Kidney (tissue), 14 donors: Measurements from ENCODE around the gene MTERF4. TPM values are rescaled to one million over a fixed set of nuclear protein-coding genes. Genes with fewer than 3 reads are reported as not detected.

ENCODE experiments used
- DNase-seq, 5 donors: peaks; one replicate each; pipeline ENCODE4 v3.0.0-alpha.2; 2013 to 2020
- FAIRE-seq: peaks from 2 replicates; lab custom pipeline; 2012; peaks lifted over from hg19 to GRCh38; lab: Jason Lieb, UNC
- H3K27ac ChIP-seq, 2 donors: one replicate each; pipeline ENCODE4 v1.7.0; 2013; ENCODE audit warnings: low read depth in 2 of 2, low read length in 2 of 2, inconsistent platforms in 1 of 2
- H3K27me3 ChIP-seq: one replicate; pipeline ENCODE4 v1.7.1; 2013; ENCODE audit warnings: low read length, inconsistent platforms; ENCODE audit not compliant: control insufficient read depth, insufficient read depth
- H3K36me3 ChIP-seq, 3 donors: one replicate each; pipeline versions ENCODE4 v1.7.0 to v1.7.1; 2013; ENCODE audit warnings: low read length in 3 of 3, control low read depth in 1 of 3, inconsistent platforms in 1 of 3; ENCODE audit not compliant: insufficient read depth in 3 of 3, control insufficient read depth in 2 of 3
- H3K4me1 ChIP-seq, 3 donors: one replicate each; pipeline versions ENCODE4 v1.7.0 to v1.7.1; 2013; ENCODE audit warnings: low read length in 3 of 3, inconsistent platforms in 1 of 3, low read depth in 1 of 3; ENCODE audit not compliant: control insufficient read depth in 2 of 3, insufficient read depth in 2 of 3
- H3K4me3 ChIP-seq, 3 donors: one replicate each; pipeline versions ENCODE4 v1.7.0 to v1.8.1; 2013; ENCODE audit warnings: low read length in 3 of 3, control low read depth in 1 of 3, inconsistent platforms in 1 of 3
- H3K9ac ChIP-seq, 3 donors: one replicate each; pipeline versions ENCODE4 v1.7.0 to v1.7.1; 2013; ENCODE audit warnings: low read length in 3 of 3, control low read depth in 1 of 3, inconsistent platforms in 1 of 3
- H3K9me3 ChIP-seq, 3 donors: one replicate each; pipeline versions ENCODE4 v1.7.0 to v1.7.1; 2013; ENCODE audit warnings: low read length in 3 of 3, control low read depth in 1 of 3, inconsistent platforms in 1 of 3; ENCODE audit not compliant: control insufficient read depth in 2 of 3, insufficient read depth in 1 of 3
- intact Hi-C: fragments of 100-400 bp; cut with DNase I; formaldehyde crosslinking; loops from one replicate; pipeline ENCODE4 v1.11.1; 2022
- polyA plus RNA-seq: library from polyadenylated mRNA; stranded (reverse); fragments of 350-450 nt; fragmentation: Illumina TruSeq; extraction: RNeasy Lipid Tissue Mini Kit (QIAGEN cat#74804); gene quantifications from one replicate; pipeline ENCODE4 v1.2.3, GENCODE V29; 2014; ENCODE audit warnings: low read depth, low replicate concordance; ENCODE audit not compliant: insufficient read depth
- total RNA-seq: library from RNA; stranded (reverse); fragmentation: NEBNext Ultra II Directional; extraction: Animal tissue kit (Norgen Biotek cat#: 25700); gene quantifications from one replicate; pipeline ENCODE4 v1.2.1, GENCODE V29; 2021
- TF ChIP-seq, protein P1 (sequence below): IDR thresholded peaks from 3 replicates; pipeline ENCODE4 v1.5.1; 2012; ENCODE audit warnings: mild to moderate bottlenecking, moderate library complexity, borderline replicate concordance; ENCODE audit not compliant: insufficient read depth; ENCODE audit errors: extremely low read depth
- donor health status: control.
- donor health status: control.
- donor health status: control.
- donor health status: control.
- donor health status: control.
- donor health status: DM: yes; HTN: yes; CAD: no.
- donor health status: Normal renal cell carcinoma (clear cell type).

MTERF4 gene
- total and polyA plus RNA-seq, 2 donors from 2014 or later, result 24.3 to 41.5 TPM

DNA sequence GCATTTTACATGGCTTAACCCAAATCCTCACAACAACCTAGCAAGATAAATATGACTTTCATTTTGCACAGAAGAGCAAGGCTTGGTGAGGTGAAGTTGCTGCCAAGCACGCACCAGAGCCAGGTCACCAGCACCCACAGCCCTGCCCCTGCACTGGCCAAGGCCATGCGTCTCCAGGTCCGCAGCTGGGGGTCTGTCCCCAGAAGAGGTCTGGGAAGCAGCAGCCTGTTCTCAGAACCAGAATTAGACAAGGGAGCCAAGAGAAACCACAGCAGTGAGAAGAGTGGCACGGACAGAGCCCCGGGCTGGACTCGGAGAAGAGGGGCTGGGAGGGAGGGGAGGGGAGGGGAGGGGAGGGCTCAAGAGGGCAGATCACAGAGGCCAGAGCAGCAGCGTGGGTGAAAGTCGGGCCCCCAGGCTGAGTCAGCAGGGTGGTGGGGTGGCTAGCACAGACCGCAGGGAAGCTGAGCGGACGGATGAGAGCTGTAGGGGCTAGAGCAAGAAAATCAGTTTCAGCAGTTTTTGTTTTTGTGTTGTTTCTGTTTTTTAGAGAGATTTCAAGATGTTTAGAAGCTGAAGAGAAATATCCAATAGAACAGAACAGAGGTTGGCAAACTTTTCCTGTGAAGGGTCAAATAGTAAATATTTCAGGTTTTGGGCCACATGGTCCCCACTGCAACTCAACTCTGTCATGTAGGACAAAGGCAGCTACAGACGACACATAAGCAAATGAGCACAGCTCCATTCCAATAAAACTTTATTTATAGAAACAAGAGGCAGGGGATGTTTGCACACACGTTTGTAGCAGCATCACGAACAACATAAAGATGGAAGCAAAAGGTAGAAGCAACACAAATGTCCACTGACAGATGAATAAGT, 7.4 kb upstream of the MTERF4 start:
- no peak for DNase-seq
- H3K27ac ChIP-seq, result no peak overlapping the region
- intact Hi-C loops, result no loop called here

DNA sequence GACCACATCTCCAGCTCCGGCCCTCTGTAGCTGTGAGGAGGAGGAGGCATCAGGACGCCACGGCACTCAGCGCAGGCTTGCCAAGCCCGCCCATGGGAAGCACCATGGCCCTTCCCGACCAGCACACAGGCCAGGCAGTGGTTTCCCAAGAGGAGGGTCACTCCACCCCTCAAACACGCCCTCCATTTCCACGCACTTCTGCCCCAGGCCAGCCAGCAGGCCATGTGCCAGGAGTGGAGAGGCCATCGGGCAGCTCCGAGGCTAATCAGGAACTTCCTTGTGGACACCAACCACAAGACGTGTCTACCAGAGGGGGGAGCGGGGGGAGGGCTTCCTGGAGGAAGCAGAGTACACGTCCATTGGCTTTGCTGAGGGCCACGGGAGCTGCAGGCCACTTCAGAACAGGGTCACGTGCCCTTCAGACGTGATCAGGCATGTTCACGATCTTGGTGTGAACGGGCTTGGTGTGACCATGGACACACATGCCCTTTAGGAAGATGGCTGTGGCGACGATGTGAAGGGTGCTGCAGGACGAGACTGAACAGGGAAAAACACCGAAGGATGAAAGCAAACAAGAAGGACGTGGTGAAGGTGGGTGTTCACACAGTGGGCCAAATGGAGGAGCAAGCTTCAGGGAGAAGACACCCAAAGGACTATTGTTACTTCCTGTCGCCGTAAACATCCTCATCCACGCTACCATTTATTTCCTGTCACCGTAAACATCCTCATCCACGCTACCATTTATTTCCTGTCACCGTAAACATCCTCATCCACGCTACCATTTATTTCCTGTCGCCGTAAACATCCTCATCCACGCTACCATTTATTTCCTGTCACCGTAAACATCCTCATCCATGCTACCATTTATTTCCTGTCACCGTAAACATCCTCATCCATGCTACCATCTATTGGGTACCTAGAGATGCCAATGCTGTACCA, 6.5 kb upstream of the MTERF4 start:
- Histone ChIP-seq H3K4me3 (no peak overlapping the region), H3K27me3 (no peaks in the 10 kb centered on the region), H3K4me1 (no peaks in the 10 kb centered on the region), H3K9ac (no peak overlapping the region), H3K27ac (no peak overlapping the region), H3K9me3 (no peaks in the 10 kb centered on the region), H3K36me3 (peaks cover 0 to 3% (median 0%) of the 10 kb centered on the region in 3 donors)
- FAIRE-seq, result no peak
- no peak for DNase-seq
- intact Hi-C loops, result no loop called here
- TF ChIP-seq, protein P1, sequence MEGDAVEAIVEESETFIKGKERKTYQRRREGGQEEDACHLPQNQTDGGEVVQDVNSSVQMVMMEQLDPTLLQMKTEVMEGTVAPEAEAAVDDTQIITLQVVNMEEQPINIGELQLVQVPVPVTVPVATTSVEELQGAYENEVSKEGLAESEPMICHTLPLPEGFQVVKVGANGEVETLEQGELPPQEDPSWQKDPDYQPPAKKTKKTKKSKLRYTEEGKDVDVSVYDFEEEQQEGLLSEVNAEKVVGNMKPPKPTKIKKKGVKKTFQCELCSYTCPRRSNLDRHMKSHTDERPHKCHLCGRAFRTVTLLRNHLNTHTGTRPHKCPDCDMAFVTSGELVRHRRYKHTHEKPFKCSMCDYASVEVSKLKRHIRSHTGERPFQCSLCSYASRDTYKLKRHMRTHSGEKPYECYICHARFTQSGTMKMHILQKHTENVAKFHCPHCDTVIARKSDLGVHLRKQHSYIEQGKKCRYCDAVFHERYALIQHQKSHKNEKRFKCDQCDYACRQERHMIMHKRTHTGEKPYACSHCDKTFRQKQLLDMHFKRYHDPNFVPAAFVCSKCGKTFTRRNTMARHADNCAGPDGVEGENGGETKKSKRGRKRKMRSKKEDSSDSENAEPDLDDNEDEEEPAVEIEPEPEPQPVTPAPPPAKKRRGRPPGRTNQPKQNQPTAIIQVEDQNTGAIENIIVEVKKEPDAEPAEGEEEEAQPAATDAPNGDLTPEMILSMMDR, result no peak

More for the DNA sequence above, 7.4 kb upstream of the MTERF4 start:
- peaks cover 0 to 3% (median 0%) of the 10 kb centered on the region in 3 donors for H3K36me3 ChIP-seq
- no peaks in the 10 kb centered on the region for H3K27me3 ChIP-seq
- TF ChIP-seq, protein P1, result no peak
- no peak overlapping the region for H3K4me3 ChIP-seq
- H3K9me3 ChIP-seq, result no peaks in the 10 kb centered on the region
- H3K9ac ChIP-seq, result no peak overlapping the region
- no peak for FAIRE-seq
- no peaks in the 10 kb centered on the region for H3K4me1 ChIP-seq

DNA sequence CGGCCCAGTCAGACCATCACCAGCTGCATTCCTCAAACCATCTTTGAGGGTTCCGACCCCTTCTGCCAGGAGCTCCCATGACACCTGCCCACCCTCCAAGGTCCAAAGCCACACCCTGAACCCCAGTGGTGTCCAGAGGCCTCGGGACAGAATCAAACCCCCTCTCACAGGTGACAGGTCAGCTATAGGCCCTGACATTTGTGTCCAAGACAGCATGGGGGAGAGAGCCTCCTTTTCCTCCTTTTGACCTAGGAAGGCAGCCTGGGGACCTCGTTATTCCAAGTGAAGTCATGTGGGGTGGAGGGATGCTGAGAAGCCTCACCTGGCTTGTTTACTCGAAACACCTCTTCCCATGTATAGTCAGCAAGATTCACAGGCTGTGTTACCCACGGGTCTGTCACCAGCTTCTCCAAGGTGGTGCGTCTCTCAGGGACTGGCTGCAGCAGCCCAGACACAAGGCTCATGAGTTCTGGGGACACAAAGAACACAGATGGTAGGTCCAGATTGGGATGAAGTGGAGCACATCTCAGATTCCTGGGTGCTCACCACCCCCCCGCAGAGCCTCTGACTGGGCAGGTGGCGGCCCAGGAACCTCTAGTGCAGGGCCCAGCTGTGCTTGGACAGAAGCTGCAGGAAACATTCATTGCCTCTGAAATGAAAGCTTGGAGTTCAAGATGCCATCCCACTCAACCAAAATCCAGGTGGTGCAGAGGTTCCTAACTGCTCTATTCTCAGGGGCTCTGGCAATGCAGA, 5.1 kb upstream of the MTERF4 start:
- TF ChIP-seq, protein P1, result no peak
- H3K27ac ChIP-seq, result no peak overlapping the region
- no peak overlapping the region for H3K4me3 ChIP-seq
- H3K27me3 ChIP-seq, result no peaks in the 10 kb centered on the region
- no peaks in the 10 kb centered on the region for H3K36me3 ChIP-seq
- DNase-seq (peak in 1 of 5 donors; percentile 38), FAIRE-seq (no peak)
- H3K9ac ChIP-seq, result no peak overlapping the region
- H3K4me1 ChIP-seq, result peaks cover 0 to 7% (median 0%) of the 10 kb centered on the region in 3 donors
- intact Hi-C loops, result no loop called here
- no peaks in the 10 kb centered on the region for H3K9me3 ChIP-seq
